Activated CD4-positive, alpha-beta T cell treated with anti-CD3 and anti-CD28 coated beads, Interleukin-2, amount 50 U/mL, for 4 hours (primary cell): ENCODE data around the gene ZNF662.
A peak's percentile ranks its signal among the peaks of the same experiment; 100 is the strongest.

Experiments
- DNase-seq, 2 experiments: peaks; one replicate each; pipeline ENCODE4 v3.0.0-alpha.2; 2020

The ZNF662 gene

GRCh38 chr3:42942693-42943092 lies 36.8 kb downstream of the ZNF662 start:
- no peak for DNase-seq

GRCh38 chr3:42946050-42946449 lies 40.1 kb downstream of the ZNF662 start:
- DNase-seq: no peak

- no peak for DNase-seq
Observed at GRCh38 chr3:42957573-42957972, 51.6 kb downstream of the ZNF662 start.

- DNase-seq: no peak
Observed at GRCh38 chr3:42960282-42960681, 54.3 kb downstream of the ZNF662 start.

GRCh38 chr3:42960786-42961185 lies 54.8 kb downstream of the ZNF662 start:
- no peak for DNase-seq

- DNase-seq: peak in 1 of 2 experiments; percentile 12
Observed at GRCh38 chr3:42961633-42962032, 55.7 kb downstream of the ZNF662 start.

GRCh38 chr3:42963269-42963668 lies 57.3 kb downstream of the ZNF662 start:
- no peak for DNase-seq

GRCh38 chr3:42964266-42964665 lies 58.3 kb downstream of the ZNF662 start:
- DNase-seq: no peak
